OCI-LY7 (cell line): ENCODE data around the gene CNPY3.

ENCODE experiments used
- CTCF ChIP-seq: fragments of 200-600 bp; sonication (generic); conservative IDR thresholded peaks from 2 replicates; pipeline ENCODE4 v1.5.1; 2014; ENCODE audit warnings: mild to moderate bottlenecking, antibody characterized with exemption, low read length, moderate library complexity, mixed read lengths
- EZH2phosphoT487 ChIP-seq: fragments of 200-600 bp; sonication (generic); IDR thresholded peaks from 2 replicates; pipeline ENCODE4 v1.6.1; 2018; ENCODE audit warnings: low read depth, borderline replicate concordance, mild to moderate bottlenecking, mixed run types, antibody characterized with exemption, low read length, moderate library complexity, mixed read lengths

- TF ChIP-seq CTCF (no peak), EZH2phosphoT487 (no peak)
Measured at GRCh38 chr6:42938428-42938796, 9.1 kb downstream of the CNPY3 start.
